ENCODE results near the gene PLEKHM3. TPM values are rescaled to one million over a fixed set of nuclear protein-coding genes. Genes with fewer than 3 reads are reported as not detected.
A peak's percentile ranks its signal among the peaks of the same experiment; 100 is the strongest.

PLEKHM3 gene
- total RNA-seq, 2 donors from 2014 or later = 14.0 to 15.2 TPM

DNA sequence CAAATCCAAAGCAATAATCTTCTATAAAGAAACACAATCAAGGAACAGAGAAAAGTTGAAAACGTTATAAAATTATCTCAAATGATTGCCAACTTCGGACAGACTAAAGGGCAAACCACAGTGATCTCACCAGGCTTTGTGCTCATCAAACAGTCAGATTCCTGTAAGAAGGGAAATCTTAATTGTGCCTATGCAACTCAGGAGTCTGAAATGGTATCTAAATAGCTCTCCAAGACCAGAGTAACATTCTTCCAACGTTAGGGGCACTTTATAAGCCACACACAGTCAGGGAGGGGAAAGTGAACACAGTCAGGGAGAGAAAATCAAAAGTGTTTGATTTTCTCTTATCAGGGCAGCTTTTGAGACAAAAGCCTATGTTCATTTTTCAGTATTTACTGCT lies 29.4 kb downstream of the PLEKHM3 start:
- intact Hi-C loops (cut with DNase I) = no loop called here
- Histone ChIP-seq H3K4me3 (no peak overlapping the region), H3K4me1 (peaks cover 9% of the 10 kb centered on the region), H3K9me3 (no peaks in the 10 kb centered on the region), H3K36me3 (replicated peaks in 1 of 2; ENCODE audit: insufficient read depth in 1 of 2, low read depth in 2 of 2) (no peaks in the 10 kb centered on the region), H3K27ac (no peak overlapping the region), H3K27me3 (no peaks in the 10 kb centered on the region)
- 38 to 52% methylated on average over 3 of the region's 3 CpGs for WGBS, 2 donors
- ATAC-seq (no peak), DNase-seq (no peak)
- no peak for TF ChIP-seq POLR2A (IDR thresholded peaks at IDR 0.05)
- TF ChIP-seq, protein P1, sequence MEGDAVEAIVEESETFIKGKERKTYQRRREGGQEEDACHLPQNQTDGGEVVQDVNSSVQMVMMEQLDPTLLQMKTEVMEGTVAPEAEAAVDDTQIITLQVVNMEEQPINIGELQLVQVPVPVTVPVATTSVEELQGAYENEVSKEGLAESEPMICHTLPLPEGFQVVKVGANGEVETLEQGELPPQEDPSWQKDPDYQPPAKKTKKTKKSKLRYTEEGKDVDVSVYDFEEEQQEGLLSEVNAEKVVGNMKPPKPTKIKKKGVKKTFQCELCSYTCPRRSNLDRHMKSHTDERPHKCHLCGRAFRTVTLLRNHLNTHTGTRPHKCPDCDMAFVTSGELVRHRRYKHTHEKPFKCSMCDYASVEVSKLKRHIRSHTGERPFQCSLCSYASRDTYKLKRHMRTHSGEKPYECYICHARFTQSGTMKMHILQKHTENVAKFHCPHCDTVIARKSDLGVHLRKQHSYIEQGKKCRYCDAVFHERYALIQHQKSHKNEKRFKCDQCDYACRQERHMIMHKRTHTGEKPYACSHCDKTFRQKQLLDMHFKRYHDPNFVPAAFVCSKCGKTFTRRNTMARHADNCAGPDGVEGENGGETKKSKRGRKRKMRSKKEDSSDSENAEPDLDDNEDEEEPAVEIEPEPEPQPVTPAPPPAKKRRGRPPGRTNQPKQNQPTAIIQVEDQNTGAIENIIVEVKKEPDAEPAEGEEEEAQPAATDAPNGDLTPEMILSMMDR (IDR thresholded peaks at IDR 0.05) = no peak

DNA sequence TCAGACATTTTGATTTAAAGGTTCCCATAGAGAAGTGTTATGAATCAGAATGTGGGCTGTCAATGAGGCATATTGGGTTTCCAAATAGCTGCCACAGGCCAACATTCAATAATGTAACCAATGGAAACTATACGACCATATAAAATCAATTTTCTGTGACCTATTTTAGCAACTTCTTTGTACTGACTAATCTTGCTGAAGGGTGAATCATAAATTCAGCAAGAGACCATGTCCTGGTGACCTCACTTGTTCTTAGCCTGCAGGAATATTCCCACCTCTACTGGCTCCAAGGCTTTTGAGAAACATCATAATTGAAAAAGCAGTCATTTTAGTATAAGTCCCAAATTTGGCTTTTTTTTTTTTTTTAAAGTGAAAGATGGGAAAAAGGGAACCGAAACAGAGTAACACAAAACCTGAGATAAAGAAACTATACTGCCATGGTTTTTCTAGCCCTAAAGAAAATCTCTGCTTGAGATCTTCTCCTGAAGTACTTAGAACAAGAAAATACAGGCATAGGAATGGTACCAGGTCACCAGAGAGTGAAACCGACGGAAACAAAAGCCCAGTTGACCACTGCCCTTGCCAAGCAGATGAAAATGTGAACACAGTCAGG lies 32.1 kb downstream of the PLEKHM3 start:
- Histone ChIP-seq H3K36me3 (replicated peaks in 1 of 2; ENCODE audit: insufficient read depth in 1 of 2, low read depth in 2 of 2) (no peaks in the 10 kb centered on the region), H3K4me3 (no peak overlapping the region), H3K27me3 (no peaks in the 10 kb centered on the region), H3K4me1 (peaks cover 18% of the 10 kb centered on the region), H3K9me3 (no peaks in the 10 kb centered on the region), H3K27ac (no peak overlapping the region)
- no peak for DNase-seq
- intact Hi-C loops (cut with DNase I) = no loop called here
- ATAC-seq = no peak
- TF ChIP-seq, protein P1 (IDR thresholded peaks at IDR 0.05) = no peak
- TF ChIP-seq POLR2A (IDR thresholded peaks at IDR 0.05) = no peak
- whole genome bisulfite sequencing, 2 donors = 81 to 83% methylated on average over 4 of the region's 4 CpGs

DNA sequence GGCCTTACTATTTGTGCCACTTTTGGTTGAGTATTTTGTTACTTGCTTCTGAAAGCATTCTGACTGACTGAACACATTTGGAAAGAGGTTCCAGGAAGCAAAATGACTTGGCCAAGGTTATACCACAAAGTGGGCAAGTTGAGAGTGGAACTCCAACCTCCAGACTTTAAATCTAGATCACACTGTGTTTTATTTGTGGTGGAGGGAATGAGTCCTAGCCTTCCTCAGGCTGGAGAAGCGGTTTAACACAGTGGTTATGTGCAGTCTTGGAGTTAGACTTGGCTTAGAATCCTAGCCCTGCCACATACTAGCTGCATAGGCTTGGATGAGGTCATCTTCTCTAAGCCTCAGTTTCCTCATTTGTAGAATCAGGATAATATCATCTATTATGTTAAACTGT lies 33.4 kb downstream of the PLEKHM3 start:
- intact Hi-C loops (cut with DNase I) = no loop called here
- no peak overlapping the region for H3K27ac ChIP-seq
- DNase-seq (no peak), ATAC-seq (no peak)
- TF ChIP-seq, protein P1 (IDR thresholded peaks at IDR 0.05) = no peak
- TF ChIP-seq POLR2A (IDR thresholded peaks at IDR 0.05) = no peak
- H3K4me1 ChIP-seq = peaks cover 18% of the 10 kb centered on the region
- 93 to 94% methylated on average over 1 of the region's 1 CpG for WGBS, 2 donors
- no peaks in the 10 kb centered on the region for H3K27me3 ChIP-seq
- no peak overlapping the region for H3K4me3 ChIP-seq
- no peaks in the 10 kb centered on the region for H3K36me3 ChIP-seq (replicated peaks in 1 of 2; ENCODE audit: insufficient read depth in 1 of 2, low read depth in 2 of 2)
- no peaks in the 10 kb centered on the region for H3K9me3 ChIP-seq

DNA sequence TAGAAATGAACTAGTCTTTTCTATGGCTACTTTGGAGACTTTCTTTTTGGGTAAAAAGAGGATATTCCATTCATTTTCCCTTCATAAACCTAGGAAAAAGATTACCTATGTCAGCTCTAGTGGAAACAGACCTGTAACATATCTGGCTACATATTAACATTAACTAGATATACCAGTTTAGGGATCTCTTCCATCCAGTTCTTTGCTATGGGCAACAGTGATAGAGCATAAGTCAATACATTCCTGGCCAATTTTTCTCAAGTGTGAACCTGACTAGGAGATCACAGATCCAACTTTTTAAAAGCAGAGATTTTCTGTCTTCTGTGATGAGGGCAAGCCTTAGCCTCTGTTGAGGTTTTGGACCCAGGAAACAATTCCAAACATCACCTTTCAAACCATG lies 34.5 kb downstream of the PLEKHM3 start:
- no peaks in the 10 kb centered on the region for H3K27me3 ChIP-seq
- no peak for DNase-seq
- intact Hi-C loops (cut with DNase I) = no loop called here

More for the DNA sequence above, 34.5 kb downstream of the PLEKHM3 start:
- Histone ChIP-seq H3K4me1 (peaks cover 18% of the 10 kb centered on the region), H3K36me3 (replicated peaks in 1 of 2; ENCODE audit: insufficient read depth in 1 of 2, low read depth in 2 of 2) (no peaks in the 10 kb centered on the region), H3K27ac (no peak overlapping the region), H3K9me3 (no peaks in the 10 kb centered on the region), H3K4me3 (no peak overlapping the region)
- ATAC-seq = peak; percentile 74
- TF ChIP-seq, protein P1 (IDR thresholded peaks at IDR 0.05) = no peak
- no peak for TF ChIP-seq POLR2A (IDR thresholded peaks at IDR 0.05)
